ENCODE results near the gene FBXO33. TPM values are rescaled to one million over a fixed set of nuclear protein-coding genes. Genes with fewer than 3 reads are reported as not detected.

The FBXO33 gene
- polyA plus RNA-seq, 1 donor from 2014 or later: 32.0 TPM

- Histone ChIP-seq H3K79me2 (replicated peaks; ENCODE audit: insufficient read depth, low read length) (no peaks in the 10 kb centered on the region), H3K27ac (ENCODE audit: low read length) (no peak overlapping the region), H3K4me3 (ENCODE audit: low read length) (no peak overlapping the region), H2AFZ (ENCODE audit: low read depth, low read length) (no peak overlapping the region), H3K36me3 (ENCODE audit: insufficient read depth, low read length) (peaks cover 7% of the 10 kb centered on the region), H3K9me2 (ENCODE audit: insufficient read depth, low read length) (no peaks in the 10 kb centered on the region), H3K9me3 (ENCODE audit: low read length) (no peaks in the 10 kb centered on the region), H3K27me3 (ENCODE audit: insufficient read depth, low read depth, low read length) (no peaks in the 10 kb centered on the region), H3F3A (ENCODE audit: insufficient read depth, low read length, poor library complexity, severe bottlenecking) (no peaks in the 10 kb centered on the region), H4K20me1 (ENCODE audit: insufficient read depth) (no peaks in the 10 kb centered on the region), H3K9ac (ENCODE audit: low read length) (no peak overlapping the region), H3K4me2 (ENCODE audit: low read length) (no peak overlapping the region)
- TF ChIP-seq EP300 (conservative IDR thresholded peaks at IDR 0.05; ENCODE audit: poor library complexity, severe bottlenecking) (no peak), CTCF (IDR thresholded peaks at IDR 0.05; ENCODE audit: poor library complexity, severe bottlenecking) (no peak), MXI1 (conservative IDR thresholded peaks at IDR 0.05; ENCODE audit: poor library complexity, severe bottlenecking) (no peak), SMC3 (conservative IDR thresholded peaks at IDR 0.05; ENCODE audit: poor library complexity) (no peak), REST (IDR thresholded peaks at IDR 0.05; ENCODE audit: borderline replicate concordance) (no peak), POLR2AphosphoS5 (IDR thresholded peaks at IDR 0.05) (no peak), RAD21 (conservative IDR thresholded peaks at IDR 0.05) (no peak), TAF1 (IDR thresholded peaks at IDR 0.05; ENCODE audit: low read depth) (no peak), EZH2 (IDR thresholded peaks at IDR 0.05; ENCODE audit: borderline replicate concordance, insufficient read depth, low read length, poor library complexity, severe bottlenecking) (no peak)
These were observed 35.8 kb downstream of the FBXO33 start for GRCh38 chr14:39396448-39396847.

- Histone ChIP-seq H2AFZ (ENCODE audit: low read depth, low read length) (no peak overlapping the region), H3K4me3 (ENCODE audit: low read length) (no peak overlapping the region), H3K9me3 (ENCODE audit: low read length) (no peaks in the 10 kb centered on the region), H3K27me3 (ENCODE audit: insufficient read depth, low read depth, low read length) (no peaks in the 10 kb centered on the region), H3K36me3 (ENCODE audit: insufficient read depth, low read length) (peaks cover 7% of the 10 kb centered on the region), H3K27ac (ENCODE audit: low read length) (no peak overlapping the region), H3K9me2 (ENCODE audit: insufficient read depth, low read length) (no peaks in the 10 kb centered on the region), H3K4me2 (ENCODE audit: low read length) (no peak overlapping the region), H3K9ac (ENCODE audit: low read length) (no peak overlapping the region), H3K79me2 (replicated peaks; ENCODE audit: insufficient read depth, low read length) (no peaks in the 10 kb centered on the region), H3F3A (ENCODE audit: insufficient read depth, low read length, poor library complexity, severe bottlenecking) (no peaks in the 10 kb centered on the region), H4K20me1 (ENCODE audit: insufficient read depth) (no peaks in the 10 kb centered on the region)
- TF ChIP-seq TAF1 (IDR thresholded peaks at IDR 0.05; ENCODE audit: low read depth) (no peak), SMC3 (conservative IDR thresholded peaks at IDR 0.05; ENCODE audit: poor library complexity) (no peak), EZH2 (IDR thresholded peaks at IDR 0.05; ENCODE audit: borderline replicate concordance, insufficient read depth, low read length, poor library complexity, severe bottlenecking) (no peak), EP300 (conservative IDR thresholded peaks at IDR 0.05; ENCODE audit: poor library complexity, severe bottlenecking) (no peak), POLR2AphosphoS5 (IDR thresholded peaks at IDR 0.05) (no peak), REST (IDR thresholded peaks at IDR 0.05; ENCODE audit: borderline replicate concordance) (no peak), CTCF (IDR thresholded peaks at IDR 0.05; ENCODE audit: poor library complexity, severe bottlenecking) (no peak), MXI1 (conservative IDR thresholded peaks at IDR 0.05; ENCODE audit: poor library complexity, severe bottlenecking) (no peak), RAD21 (conservative IDR thresholded peaks at IDR 0.05) (no peak)
These were observed 36.5 kb downstream of the FBXO33 start for GRCh38 chr14:39395555-39396254.
